ENCODE data around the gene SBNO1.

Gene SBNO1

DNA sequence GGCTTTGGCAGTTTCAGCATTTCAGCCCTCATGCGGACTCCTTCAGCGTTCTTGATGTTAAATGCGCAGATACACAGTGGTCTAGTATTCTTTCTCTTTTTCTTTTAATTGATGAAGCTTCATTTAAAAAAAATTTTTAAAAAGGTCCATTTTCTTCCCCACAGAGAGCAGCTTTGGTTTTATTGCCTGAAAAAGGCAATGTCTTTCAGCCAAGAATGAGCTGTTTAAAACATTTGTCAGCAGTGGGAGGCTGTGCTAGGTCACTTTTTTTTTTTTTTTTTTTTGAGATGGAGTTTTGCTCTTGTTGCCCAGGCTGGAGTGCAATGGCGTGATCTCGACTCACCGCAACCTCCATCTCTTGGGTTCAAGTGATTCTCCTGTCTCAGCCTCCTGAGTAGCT is 32.8 kb upstream of the SBNO1 start:
- Histone ChIP-seq H3K27ac (ENCODE audit: low read depth, low read length) (no peak overlapping the region), H3K36me3 (ENCODE audit: insufficient read depth, low read length) (peaks cover 42% of the 10 kb centered on the region), H3K4me1 (ENCODE audit: insufficient read depth, low read length) (peaks cover 16% of the 10 kb centered on the region), H3K4me3 (ENCODE audit: low read depth in 1 of 2, low read length in 2 of 2) (no peak overlapping the region), H3K9me3 (ENCODE audit: low read length) (no peaks in the 10 kb centered on the region), H3K27me3 (ENCODE audit: control insufficient read depth in 1 of 2, insufficient read depth in 2 of 2, low read length in 2 of 2) (no peaks in the 10 kb centered on the region), H3K9ac (ENCODE audit: low read length) (no peak overlapping the region)

GRCh38 chr12:123396954-123397353 is 32.3 kb upstream of the SBNO1 start:
- no peaks in the 10 kb centered on the region for H3K9me3 ChIP-seq (ENCODE audit: low read length)
- H3K4me1 ChIP-seq (ENCODE audit: insufficient read depth, low read length): peaks cover 16% of the 10 kb centered on the region
- H3K36me3 ChIP-seq (ENCODE audit: insufficient read depth, low read length): peaks cover 39% of the 10 kb centered on the region
- no peak overlapping the region for H3K9ac ChIP-seq (ENCODE audit: low read length)
- no peaks in the 10 kb centered on the region for H3K27me3 ChIP-seq (ENCODE audit: control insufficient read depth in 1 of 2, insufficient read depth in 2 of 2, low read length in 2 of 2)
- H3K27ac ChIP-seq (ENCODE audit: low read depth, low read length): no peak overlapping the region
- H3K4me3 ChIP-seq (ENCODE audit: low read depth in 1 of 2, low read length in 2 of 2): no peak overlapping the region

DNA sequence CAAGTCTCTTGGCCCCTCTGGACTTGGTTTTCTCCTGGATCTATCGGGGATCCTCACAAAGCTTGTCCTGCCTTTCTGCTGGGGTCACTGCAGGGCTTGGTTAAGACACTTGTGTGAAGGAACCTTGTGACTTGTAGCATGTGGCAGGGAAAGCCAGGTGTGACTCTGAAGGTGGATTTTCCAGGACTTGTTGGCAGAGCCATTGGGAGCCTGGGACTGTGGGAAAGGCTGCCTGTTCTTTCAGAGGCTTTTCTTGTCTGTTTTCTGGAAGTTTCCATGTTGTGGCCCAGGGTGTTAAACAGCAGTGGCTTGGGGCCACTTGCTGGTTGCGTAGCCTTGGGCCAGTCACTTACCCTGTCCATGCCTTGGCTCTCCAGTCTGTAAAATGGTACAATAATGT is 31.9 kb upstream of the SBNO1 start:
- H3K4me1 ChIP-seq (ENCODE audit: insufficient read depth, low read length): peaks cover 16% of the 10 kb centered on the region

GRCh38 chr12:123395236-123395635 is 30.6 kb upstream of the SBNO1 start:
- H3K9ac ChIP-seq (ENCODE audit: low read length): no peak overlapping the region
- peaks cover 23% of the 10 kb centered on the region for H3K4me1 ChIP-seq (ENCODE audit: insufficient read depth, low read length)
- no peaks in the 10 kb centered on the region for H3K9me3 ChIP-seq (ENCODE audit: low read length)
- no peak overlapping the region for H3K4me3 ChIP-seq (ENCODE audit: low read depth in 1 of 2, low read length in 2 of 2)
- H3K27me3 ChIP-seq (ENCODE audit: control insufficient read depth in 1 of 2, insufficient read depth in 2 of 2, low read length in 2 of 2): no peaks in the 10 kb centered on the region
- H3K27ac ChIP-seq (ENCODE audit: low read depth, low read length): no peak overlapping the region
- H3K36me3 ChIP-seq (ENCODE audit: insufficient read depth, low read length): peaks cover 49% of the 10 kb centered on the region

More for the DNA sequence above, 31.9 kb upstream of the SBNO1 start:
- peaks cover 41% of the 10 kb centered on the region for H3K36me3 ChIP-seq (ENCODE audit: insufficient read depth, low read length)
- no peak overlapping the region for H3K27ac ChIP-seq (ENCODE audit: low read depth, low read length)
- H3K4me3 ChIP-seq (ENCODE audit: low read depth in 1 of 2, low read length in 2 of 2): no peak overlapping the region
- no peaks in the 10 kb centered on the region for H3K9me3 ChIP-seq (ENCODE audit: low read length)
- H3K27me3 ChIP-seq (ENCODE audit: control insufficient read depth in 1 of 2, insufficient read depth in 2 of 2, low read length in 2 of 2): no peaks in the 10 kb centered on the region
- no peak overlapping the region for H3K9ac ChIP-seq (ENCODE audit: low read length)

GRCh38 chr12:123393747-123394146 is 29.1 kb upstream of the SBNO1 start:
- no peak overlapping the region for H3K9ac ChIP-seq (ENCODE audit: low read length)
- no peak overlapping the region for H3K27ac ChIP-seq (ENCODE audit: low read depth, low read length)
- H3K4me1 ChIP-seq (ENCODE audit: insufficient read depth, low read length): peaks cover 20% of the 10 kb centered on the region
- H3K27me3 ChIP-seq (ENCODE audit: control insufficient read depth in 1 of 2, insufficient read depth in 2 of 2, low read length in 2 of 2): no peaks in the 10 kb centered on the region
- peaks cover 43% of the 10 kb centered on the region for H3K36me3 ChIP-seq (ENCODE audit: insufficient read depth, low read length)
- no peaks in the 10 kb centered on the region for H3K9me3 ChIP-seq (ENCODE audit: low read length)
- no peak overlapping the region for H3K4me3 ChIP-seq (ENCODE audit: low read depth in 1 of 2, low read length in 2 of 2)

GRCh38 chr12:123391546-123392343 is 27.1 kb upstream of the SBNO1 start:
- peaks cover 20% of the 10 kb centered on the region for H3K4me1 ChIP-seq (ENCODE audit: insufficient read depth, low read length)
- peaks cover 36% of the 10 kb centered on the region for H3K36me3 ChIP-seq (ENCODE audit: insufficient read depth, low read length)
- H3K27ac ChIP-seq (ENCODE audit: low read depth, low read length): no peak overlapping the region
- H3K4me3 ChIP-seq (ENCODE audit: low read depth in 1 of 2, low read length in 2 of 2): no peak overlapping the region
- no peak overlapping the region for H3K9ac ChIP-seq (ENCODE audit: low read length)
- no peaks in the 10 kb centered on the region for H3K9me3 ChIP-seq (ENCODE audit: low read length)
- H3K27me3 ChIP-seq (ENCODE audit: control insufficient read depth in 1 of 2, insufficient read depth in 2 of 2, low read length in 2 of 2): no peaks in the 10 kb centered on the region

DNA sequence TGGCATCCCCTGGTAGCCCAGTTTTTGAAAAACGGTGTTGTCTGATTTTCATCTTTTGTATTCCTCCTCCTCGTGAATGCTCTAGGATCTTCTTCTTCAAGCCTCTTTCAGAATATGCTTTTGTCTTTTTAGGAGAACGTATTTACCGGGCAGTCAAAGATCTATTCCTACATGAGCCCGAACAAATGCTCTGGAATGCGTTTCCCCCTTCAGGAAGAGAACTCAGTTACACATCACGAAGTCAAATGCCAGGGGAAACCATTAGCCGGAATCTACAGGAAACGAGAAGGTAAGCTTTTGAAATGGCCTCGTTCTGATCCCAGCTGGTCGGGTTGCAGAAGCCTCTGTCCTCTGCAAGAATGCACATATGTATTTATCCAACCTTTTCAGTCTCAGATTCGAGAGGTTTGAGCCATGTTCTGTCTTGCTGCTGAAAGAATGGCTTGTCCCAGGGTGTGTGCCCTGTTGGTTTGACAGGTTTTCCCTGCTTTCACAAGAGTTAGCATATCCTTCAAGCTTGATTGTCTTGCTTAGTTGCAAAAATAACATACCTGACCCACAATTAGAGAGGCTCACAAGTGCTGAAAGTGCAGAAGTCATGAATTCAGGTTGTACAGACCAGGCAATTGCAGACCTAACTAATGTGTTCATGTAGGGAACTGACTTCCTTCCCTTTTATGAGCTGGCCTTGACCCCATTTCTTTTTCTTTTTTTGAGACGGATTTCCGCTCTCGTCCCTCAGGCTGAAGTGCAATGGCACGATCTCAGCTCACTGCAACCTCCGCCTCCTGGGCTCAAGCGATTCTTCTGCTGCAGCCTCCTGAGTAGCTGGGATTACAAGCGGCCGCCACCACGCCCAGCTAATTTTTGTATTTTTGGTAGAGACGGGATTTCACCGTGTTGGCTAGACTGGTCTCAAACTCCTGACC is 26.1 kb upstream of the SBNO1 start:
- no peak overlapping the region for H3K9ac ChIP-seq (ENCODE audit: low read length)
- no peak overlapping the region for H3K4me3 ChIP-seq (ENCODE audit: low read depth in 1 of 2, low read length in 2 of 2)
- H3K36me3 ChIP-seq (ENCODE audit: insufficient read depth, low read length): peaks cover 26% of the 10 kb centered on the region

GRCh38 chr12:123389560-123390351 is 25.1 kb upstream of the SBNO1 start:
- H3K27ac ChIP-seq (ENCODE audit: low read depth, low read length): peak overlapping the region; percentile 68
- H3K4me1 ChIP-seq (ENCODE audit: insufficient read depth, low read length): peaks cover 22% of the 10 kb centered on the region
- no peaks in the 10 kb centered on the region for H3K27me3 ChIP-seq (ENCODE audit: control insufficient read depth in 1 of 2, insufficient read depth in 2 of 2, low read length in 2 of 2)
- H3K9me3 ChIP-seq (ENCODE audit: low read length): no peaks in the 10 kb centered on the region
- peaks cover 19% of the 10 kb centered on the region for H3K36me3 ChIP-seq (ENCODE audit: insufficient read depth, low read length)
- peak overlapping the region; percentile 51 to 71 for H3K4me3 ChIP-seq (ENCODE audit: low read depth in 1 of 2, low read length in 2 of 2)
- H3K9ac ChIP-seq (ENCODE audit: low read length): no peak overlapping the region

More for the DNA sequence above, 26.1 kb upstream of the SBNO1 start:
- H3K27me3 ChIP-seq (ENCODE audit: control insufficient read depth in 1 of 2, insufficient read depth in 2 of 2, low read length in 2 of 2): no peaks in the 10 kb centered on the region
- peak overlapping the region; percentile 47 for H3K27ac ChIP-seq (ENCODE audit: low read depth, low read length)
- H3K4me1 ChIP-seq (ENCODE audit: insufficient read depth, low read length): peaks cover 20% of the 10 kb centered on the region
- no peaks in the 10 kb centered on the region for H3K9me3 ChIP-seq (ENCODE audit: low read length)

DNA sequence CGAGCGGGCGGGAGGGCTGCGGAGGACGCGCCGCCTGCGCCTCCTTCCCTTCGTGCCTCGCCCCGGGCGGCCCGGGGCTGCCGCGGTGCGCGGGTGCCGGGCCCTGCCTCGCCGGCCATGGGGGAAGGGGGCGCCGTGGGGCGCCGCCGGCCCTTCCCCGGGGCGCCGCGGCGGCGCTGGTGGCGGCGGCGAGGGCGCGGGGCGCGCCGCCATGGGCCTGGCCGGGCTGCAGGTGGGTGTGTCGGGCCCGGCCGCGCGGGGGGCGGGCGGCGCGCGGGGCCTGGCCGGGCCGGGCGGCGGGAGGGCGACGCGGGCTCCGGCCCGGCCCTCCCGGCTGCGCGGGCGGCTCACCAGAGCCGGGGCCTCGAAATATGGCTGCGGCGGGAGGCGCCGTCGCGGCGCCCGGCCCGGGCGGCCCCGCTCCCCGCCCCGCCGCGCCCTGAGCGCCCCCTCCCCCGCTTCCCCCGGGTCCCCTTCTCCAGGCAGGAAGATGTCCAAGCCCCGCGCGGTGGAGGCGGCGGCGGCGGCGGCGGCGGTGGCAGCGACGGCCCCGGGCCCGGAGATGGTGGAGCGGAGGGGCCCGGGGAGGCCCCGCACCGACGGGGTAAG is 24.4 kb upstream of the SBNO1 start:
- Histone ChIP-seq H3K4me3 (ENCODE audit: low read depth in 1 of 2, low read length in 2 of 2) (no peak overlapping the region), H3K4me1 (ENCODE audit: insufficient read depth, low read length) (peaks cover 27% of the 10 kb centered on the region), H3K27ac (ENCODE audit: low read depth, low read length) (peak overlapping the region; percentile 68), H3K36me3 (ENCODE audit: insufficient read depth, low read length) (peaks cover 13% of the 10 kb centered on the region), H3K9me3 (ENCODE audit: low read length) (no peaks in the 10 kb centered on the region), H3K27me3 (ENCODE audit: control insufficient read depth in 1 of 2, insufficient read depth in 2 of 2, low read length in 2 of 2) (no peaks in the 10 kb centered on the region), H3K9ac (ENCODE audit: low read length) (no peak overlapping the region)

GRCh38 chr12:123388177-123388950 is 23.7 kb upstream of the SBNO1 start:
- Histone ChIP-seq H3K4me1 (ENCODE audit: insufficient read depth, low read length) (peaks cover 27% of the 10 kb centered on the region), H3K27ac (ENCODE audit: low read depth, low read length) (peak overlapping the region; percentile 92), H3K9me3 (ENCODE audit: low read length) (no peaks in the 10 kb centered on the region)

More at GRCh38 chr12:123388177-123388950, 23.7 kb upstream of the SBNO1 start:
- Histone ChIP-seq H3K27me3 (ENCODE audit: control insufficient read depth in 1 of 2, insufficient read depth in 2 of 2, low read length in 2 of 2) (no peaks in the 10 kb centered on the region), H3K36me3 (ENCODE audit: insufficient read depth, low read length) (peaks cover 13% of the 10 kb centered on the region), H3K4me3 (ENCODE audit: low read depth in 1 of 2, low read length in 2 of 2) (peak overlapping the region; percentile 30 to 61), H3K9ac (ENCODE audit: low read length) (peak overlapping the region; percentile 30)

Measured in muscle layer of colon (tissue), 2 donors.